GM21423 (cell line): ENCODE data around the gene PXMP2.

Experiments used
- ATAC-seq: cut with Tn5 transposase; IDR thresholded peaks from one replicate; pipeline ENCODE4 v1.9.1; 2021; ENCODE audit warnings: mild to moderate bottlenecking, moderate library complexity; ENCODE audit not compliant: unreplicated experiment

The PXMP2 gene

GRCh38 chr12:132687211-132688164 lies at the start of gene PXMP2, which contains the start of gene POLE:
Gene PXMP2 (plus strand): TSS chr12:132687587. CDS start chr12:132687671, 84 bp downstream.
Gene POLE (minus strand): TSS chr12:132687342. CDS start chr12:132687315, 27 bp downstream.
- ATAC-seq, result peak; percentile 94

GRCh38 chr12:132637811-132638210 lies 49.6 kb upstream of the PXMP2 start:
- ATAC-seq, result no peak

- no peak for ATAC-seq
Observed at GRCh38 chr12:132638541-132639408, 48.6 kb upstream of the PXMP2 start.

- ATAC-seq, result no peak
Observed at GRCh38 chr12:132639956-132640520, 47.3 kb upstream of the PXMP2 start.

- no peak for ATAC-seq
Observed at GRCh38 chr12:132640936-132641335, 46.5 kb upstream of the PXMP2 start.

GRCh38 chr12:132641811-132642650 lies 45.4 kb upstream of the PXMP2 start:
- no peak for ATAC-seq

GRCh38 chr12:132642846-132643835 lies 44.2 kb upstream of the PXMP2 start:
- ATAC-seq, result no peak

- ATAC-seq, result no peak
Observed at GRCh38 chr12:132646850-132647249, 40.5 kb upstream of the PXMP2 start.

- no peak for ATAC-seq
Observed at GRCh38 chr12:132647858-132648257, 39.5 kb upstream of the PXMP2 start.

GRCh38 chr12:132648616-132649225 lies 38.7 kb upstream of the PXMP2 start:
- no peak for ATAC-seq

- no peak for ATAC-seq
Observed at GRCh38 chr12:132649226-132649945, 38.0 kb upstream of the PXMP2 start.

GRCh38 chr12:132651444-132652100 lies 35.8 kb upstream of the PXMP2 start:
- ATAC-seq, result no peak

- no peak for ATAC-seq
Observed at GRCh38 chr12:132653567-132654290, 33.7 kb upstream of the PXMP2 start.

- ATAC-seq, result no peak
Observed at GRCh38 chr12:132657004-132657727, 30.2 kb upstream of the PXMP2 start.

GRCh38 chr12:132658149-132658894 lies 29.1 kb upstream of the PXMP2 start:
- ATAC-seq, result no peak
